ENCODE measurements around the gene NPM1. TPM values are rescaled to one million over a fixed set of nuclear protein-coding genes. Genes with fewer than 3 reads are reported as not detected.

NPM1 gene
- total RNA-seq, 3 donors from 2014 or later: 582 to 739 (median 669) TPM

DNA sequence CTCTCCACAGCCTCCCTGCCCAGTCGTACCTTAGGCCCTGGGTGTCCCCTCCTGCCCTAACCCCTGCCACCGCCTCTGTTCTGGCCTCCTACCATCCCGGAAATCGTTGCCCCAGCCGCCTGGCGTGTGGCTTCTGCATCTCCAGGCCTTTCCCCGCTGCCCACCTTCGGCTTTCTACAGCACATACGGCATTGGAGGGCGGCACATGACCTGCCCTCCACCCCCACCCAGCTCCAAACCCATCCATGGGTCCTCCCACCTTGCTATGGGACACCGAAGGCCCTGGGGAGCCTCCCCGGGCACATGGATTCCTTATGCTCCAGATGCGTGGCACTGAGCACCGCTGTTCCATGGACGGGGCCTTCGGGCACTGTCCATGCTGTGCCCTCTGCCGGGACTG, 63.8 kb downstream of the NPM1 start:
- intact Hi-C loops (cut with DNase I; ENCODE audit: low total_unique reads): no loop called here
- peak overlapping the region; percentile 79 to 92 for H3K27ac ChIP-seq

DNA sequence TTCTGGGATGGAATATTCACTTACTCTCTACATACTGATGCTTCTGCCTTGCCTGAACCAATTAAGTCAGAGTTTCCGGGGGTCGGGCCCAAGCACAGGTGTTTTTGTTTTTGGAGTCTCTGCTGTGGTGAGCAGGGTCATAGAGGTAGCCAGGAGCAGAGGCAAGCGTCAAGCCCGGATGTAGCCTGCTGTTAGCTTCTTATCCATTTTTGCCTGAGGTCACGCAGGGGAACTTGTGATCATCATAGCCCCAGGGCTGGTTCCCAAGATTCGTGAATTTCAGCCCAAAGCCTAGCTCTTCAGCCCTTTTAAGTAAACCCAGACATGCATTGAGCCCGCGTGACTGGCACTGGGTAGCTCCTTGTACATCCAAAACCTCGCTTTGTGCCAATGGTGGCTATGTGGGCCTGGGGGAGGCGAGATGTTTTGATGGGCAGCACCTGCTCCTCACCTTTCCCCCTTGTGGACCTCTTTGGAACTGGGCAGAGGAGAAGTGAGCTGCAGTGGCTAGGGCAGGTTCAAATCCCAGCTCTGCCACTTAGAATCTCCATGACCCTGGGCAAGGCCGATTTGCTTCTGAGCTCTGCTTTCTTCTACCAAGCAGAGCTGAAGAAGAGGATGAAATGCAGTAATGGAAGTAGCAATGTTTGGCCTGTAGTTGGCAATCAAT, 65.5 kb downstream of the NPM1 start:
- DNase-seq (ENCODE audit: low spot score in 2 of 2): no peak
- Histone ChIP-seq H3K27me3 (no peaks in the 10 kb centered on the region), H3K27ac (no peak overlapping the region), H3K4me3 (no peak overlapping the region), H3K36me3 (no peaks in the 10 kb centered on the region), H3K4me1 (no peaks in the 10 kb centered on the region), H3K9me3 (no peaks in the 10 kb centered on the region)
- TF ChIP-seq POLR2A (IDR thresholded peaks at IDR 0.05) (no peak), POLR2AphosphoS5 (IDR thresholded peaks at IDR 0.05) (no peak)
- TF ChIP-seq, protein P1, sequence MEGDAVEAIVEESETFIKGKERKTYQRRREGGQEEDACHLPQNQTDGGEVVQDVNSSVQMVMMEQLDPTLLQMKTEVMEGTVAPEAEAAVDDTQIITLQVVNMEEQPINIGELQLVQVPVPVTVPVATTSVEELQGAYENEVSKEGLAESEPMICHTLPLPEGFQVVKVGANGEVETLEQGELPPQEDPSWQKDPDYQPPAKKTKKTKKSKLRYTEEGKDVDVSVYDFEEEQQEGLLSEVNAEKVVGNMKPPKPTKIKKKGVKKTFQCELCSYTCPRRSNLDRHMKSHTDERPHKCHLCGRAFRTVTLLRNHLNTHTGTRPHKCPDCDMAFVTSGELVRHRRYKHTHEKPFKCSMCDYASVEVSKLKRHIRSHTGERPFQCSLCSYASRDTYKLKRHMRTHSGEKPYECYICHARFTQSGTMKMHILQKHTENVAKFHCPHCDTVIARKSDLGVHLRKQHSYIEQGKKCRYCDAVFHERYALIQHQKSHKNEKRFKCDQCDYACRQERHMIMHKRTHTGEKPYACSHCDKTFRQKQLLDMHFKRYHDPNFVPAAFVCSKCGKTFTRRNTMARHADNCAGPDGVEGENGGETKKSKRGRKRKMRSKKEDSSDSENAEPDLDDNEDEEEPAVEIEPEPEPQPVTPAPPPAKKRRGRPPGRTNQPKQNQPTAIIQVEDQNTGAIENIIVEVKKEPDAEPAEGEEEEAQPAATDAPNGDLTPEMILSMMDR (IDR thresholded peaks at IDR 0.05): no peak
- intact Hi-C loops (cut with DNase I; ENCODE audit: low total_unique reads): no loop called here

More for the DNA sequence above, 63.8 kb downstream of the NPM1 start:
- TF ChIP-seq, protein P1 (IDR thresholded peaks at IDR 0.05): no peak
- no peak for TF ChIP-seq POLR2AphosphoS5 (IDR thresholded peaks at IDR 0.05)
- no peak for TF ChIP-seq POLR2A (IDR thresholded peaks at IDR 0.05)
- DNase-seq (ENCODE audit: low spot score in 2 of 2): no peak
- H3K27me3 ChIP-seq: no peaks in the 10 kb centered on the region
- peak overlapping the region; percentile 46 to 76 (median 56) for H3K4me3 ChIP-seq
- no peaks in the 10 kb centered on the region for H3K9me3 ChIP-seq
- no peaks in the 10 kb centered on the region for H3K4me1 ChIP-seq
- H3K36me3 ChIP-seq: no peaks in the 10 kb centered on the region

DNA sequence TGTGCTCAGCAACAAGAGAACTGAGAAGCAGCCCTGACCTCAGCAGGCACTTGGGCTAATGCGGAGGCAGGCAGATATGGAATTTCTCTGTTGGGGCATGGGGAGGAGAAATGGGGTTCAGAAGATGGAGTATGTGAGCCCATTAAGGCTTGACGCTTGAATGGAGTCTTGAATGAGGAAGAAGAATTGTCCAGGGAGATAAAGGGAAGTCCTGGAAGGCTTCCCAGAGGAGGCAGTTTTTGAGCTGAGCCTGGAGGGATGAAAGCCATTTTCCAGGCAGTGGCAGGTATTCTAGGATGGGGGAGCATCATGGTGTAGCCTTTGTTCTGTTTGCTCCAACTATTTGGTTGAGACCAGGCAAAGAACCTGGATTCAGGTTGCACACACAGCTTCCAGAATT, 66.3 kb downstream of the NPM1 start:
- Histone ChIP-seq H3K27ac (no peak overlapping the region), H3K27me3 (no peaks in the 10 kb centered on the region), H3K9me3 (no peaks in the 10 kb centered on the region), H3K4me1 (no peaks in the 10 kb centered on the region), H3K36me3 (no peaks in the 10 kb centered on the region), H3K4me3 (no peak overlapping the region)
- no peak for DNase-seq (ENCODE audit: low spot score in 2 of 2)
- TF ChIP-seq POLR2A (IDR thresholded peaks at IDR 0.05) (no peak), POLR2AphosphoS5 (IDR thresholded peaks at IDR 0.05) (no peak)
- TF ChIP-seq, protein P1 (IDR thresholded peaks at IDR 0.05): no peak
- intact Hi-C loops (cut with DNase I; ENCODE audit: low total_unique reads): no loop called here

DNA sequence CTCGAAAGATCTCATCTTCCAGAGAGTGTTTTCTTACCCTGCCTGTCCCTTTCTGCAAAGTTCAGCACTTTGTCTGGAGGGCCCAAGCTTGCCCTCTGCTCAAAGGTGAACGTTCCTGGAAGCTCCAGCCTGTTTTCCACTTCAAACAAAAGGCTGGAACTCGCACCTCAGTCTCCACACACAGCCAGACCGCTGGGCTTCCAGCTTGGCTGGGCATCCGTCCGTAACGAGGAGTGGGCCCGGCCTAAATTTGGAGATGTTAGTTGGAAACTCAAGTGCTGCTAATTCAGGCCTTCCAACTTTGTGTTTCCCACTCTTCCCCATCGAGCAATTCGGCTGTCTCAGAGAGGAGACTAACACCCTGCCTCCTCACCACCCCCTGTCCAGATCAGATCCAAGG, 66.9 kb downstream of the NPM1 start:
- TF ChIP-seq POLR2A (IDR thresholded peaks at IDR 0.05) (no peak), POLR2AphosphoS5 (IDR thresholded peaks at IDR 0.05) (no peak)
- TF ChIP-seq, protein P1 (IDR thresholded peaks at IDR 0.05): no peak
- no peaks in the 10 kb centered on the region for H3K4me1 ChIP-seq
- H3K4me3 ChIP-seq: no peak overlapping the region
- H3K36me3 ChIP-seq: no peaks in the 10 kb centered on the region
- no peak for DNase-seq (ENCODE audit: low spot score in 2 of 2)
- no peaks in the 10 kb centered on the region for H3K27me3 ChIP-seq
- no peak overlapping the region for H3K27ac ChIP-seq
- intact Hi-C loops (cut with DNase I; ENCODE audit: low total_unique reads): no loop called here
- no peaks in the 10 kb centered on the region for H3K9me3 ChIP-seq

DNA sequence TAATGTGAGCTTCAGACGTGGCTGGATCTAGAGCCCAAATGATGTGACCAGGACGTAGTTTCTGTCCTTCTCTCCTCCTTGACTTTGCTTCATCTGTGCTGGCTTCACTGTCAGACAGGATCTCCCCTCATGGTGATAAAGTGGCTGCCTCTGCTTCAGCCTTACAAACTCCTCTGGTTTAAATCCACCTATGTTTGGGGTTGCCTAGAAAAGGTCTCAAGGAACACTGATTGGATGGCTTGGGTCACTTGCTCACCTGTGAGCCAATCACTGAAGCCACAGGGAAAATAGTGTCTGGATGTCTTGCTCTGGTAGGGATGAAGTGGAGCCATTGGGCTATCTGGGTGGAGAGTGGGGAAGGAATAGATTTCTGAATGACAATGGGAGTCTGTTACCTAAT, 67.9 kb downstream of the NPM1 start:
- Histone ChIP-seq H3K27me3 (no peaks in the 10 kb centered on the region), H3K36me3 (no peaks in the 10 kb centered on the region), H3K4me1 (no peaks in the 10 kb centered on the region), H3K27ac (no peak overlapping the region), H3K9me3 (no peaks in the 10 kb centered on the region), H3K4me3 (no peak overlapping the region)
- no peak for DNase-seq (ENCODE audit: low spot score in 2 of 2)
- no peak for TF ChIP-seq POLR2A (IDR thresholded peaks at IDR 0.05)
- no peak for TF ChIP-seq POLR2AphosphoS5 (IDR thresholded peaks at IDR 0.05)
- TF ChIP-seq, protein P1 (IDR thresholded peaks at IDR 0.05): no peak
- intact Hi-C loops (cut with DNase I; ENCODE audit: low total_unique reads): no loop called here

Data from breast epithelium (tissue), 4 donors.